SK-N-MC (cell line): Measurements from ENCODE around the gene AURKAIP1.

ENCODE experiments used
- EZH2 ChIP-seq: fragments of 200-600 bp; sonication (generic); IDR thresholded peaks from one replicate; pipeline ENCODE4 v1.6.1; 2017; ENCODE audit warnings: antibody characterized with exemption
- FOXP2 ChIP-seq: optimal IDR thresholded peaks from 2 replicates; pipeline ENCODE3; 2011; ENCODE audit warnings: mild to moderate bottlenecking, moderate library complexity; ENCODE audit not compliant: insufficient read depth; ENCODE audit errors: extremely low read length, control extremely low read depth
- POLR2AphosphoS5 ChIP-seq: IDR thresholded peaks from 2 replicates; pipeline ENCODE4 v1.6.1; 2012; ENCODE audit warnings: mild to moderate bottlenecking, low read depth, low read length, borderline replicate concordance

GRCh38 chr1:1352786-1353388 is 22.1 kb downstream of the AURKAIP1 start:
- no peak for TF ChIP-seq EZH2
- TF ChIP-seq POLR2AphosphoS5: peak; percentile 30; the same call in 1 of the 2 replicates
- TF ChIP-seq FOXP2: no peak
